Stimulated activated memory B cell treated with anti-CD40 and anti-IgM and Interleukin-4, amounts not matched to agents 10 μg/mL and 1 μg/mL and 100 μg/mL, for 72 hours (primary cell): ENCODE results near the gene SRSF4.

Source experiments
- ATAC-seq: fragments of 150-1000 bp; cut with Tn5 transposase; 2 replicates; pipeline ENCODE4 v1.10.0; 2021
- H3K27ac Mint-ChIP-seq: one replicate; pipeline ENCODE4 v1.8.0; 2022; ENCODE audit warnings: mild to moderate bottlenecking, mixed read lengths
- H3K27me3 Mint-ChIP-seq: one replicate; pipeline ENCODE4 v1.8.0; 2022; ENCODE audit warnings: mixed read lengths
- H3K36me3 Mint-ChIP-seq: one replicate; pipeline ENCODE4 v1.8.0; 2022; ENCODE audit warnings: mixed read lengths
- H3K4me1 Mint-ChIP-seq: one replicate; pipeline ENCODE4 v1.8.0; 2022; ENCODE audit warnings: mixed read lengths
- H3K4me3 Mint-ChIP-seq: one replicate; pipeline ENCODE4 v1.8.0; 2022; ENCODE audit warnings: mild to moderate bottlenecking, moderate library complexity, mixed read lengths
- H3K9me3 Mint-ChIP-seq: one replicate; pipeline ENCODE4 v1.8.0; 2022; ENCODE audit warnings: mixed read lengths

Gene SRSF4

DNA sequence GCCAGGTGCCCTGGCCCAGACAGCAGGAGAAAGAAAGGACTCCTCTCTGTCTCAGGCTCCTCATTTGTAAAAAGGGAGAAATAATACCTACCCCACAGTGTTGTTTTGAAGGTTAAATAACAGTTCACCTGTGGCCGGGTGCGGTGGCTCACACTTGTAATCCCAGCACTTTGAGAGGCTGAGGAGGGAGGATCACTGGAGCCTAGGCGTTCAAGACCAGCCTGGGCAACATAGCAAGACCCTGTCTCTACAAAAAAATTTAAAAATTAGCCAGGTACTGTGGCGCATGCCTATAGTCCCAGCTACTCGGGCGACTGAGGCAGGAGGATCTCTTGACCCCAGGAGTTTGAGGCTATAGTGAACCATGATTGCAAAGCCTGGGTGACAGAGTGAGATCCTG is 55.5 kb downstream of the SRSF4 start:
- Mint-ChIP-seq H3K9me3 (no peaks in the 10 kb centered on the region), H3K27me3 (peaks cover 39% of the 10 kb centered on the region), H3K27ac (peak overlapping the region; percentile 50), H3K4me3 (peak overlapping the region; percentile 71), H3K4me1 (peaks cover 21% of the 10 kb centered on the region), H3K36me3 (no peaks in the 10 kb centered on the region)
- no peak for ATAC-seq

DNA sequence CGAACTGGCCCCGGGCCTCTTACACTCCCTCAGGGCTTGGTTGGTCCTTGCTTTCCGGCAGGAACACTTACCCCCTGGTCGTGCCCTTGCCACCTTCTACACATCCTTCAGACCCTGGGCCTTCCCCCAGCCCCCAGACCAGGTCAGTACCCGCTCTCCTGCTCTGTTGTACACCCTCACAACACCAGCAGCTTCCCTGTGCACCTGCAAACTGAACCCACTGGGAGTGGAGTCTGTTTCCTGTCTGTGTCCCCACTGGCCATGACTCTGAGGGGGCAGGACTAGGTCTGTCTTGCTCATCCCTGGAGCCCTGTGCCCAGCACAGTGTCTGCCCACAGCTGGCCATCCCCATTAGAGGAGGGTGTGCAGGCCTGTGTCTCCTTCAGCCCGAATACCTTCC is 55.9 kb downstream of the SRSF4 start:
- H3K9me3 Mint-ChIP-seq: no peaks in the 10 kb centered on the region
- H3K36me3 Mint-ChIP-seq: no peaks in the 10 kb centered on the region
- peak overlapping the region; percentile 50 for H3K27ac Mint-ChIP-seq
- H3K27me3 Mint-ChIP-seq: peaks cover 39% of the 10 kb centered on the region
- peak overlapping the region; percentile 71 for H3K4me3 Mint-ChIP-seq
- no peak for ATAC-seq
- H3K4me1 Mint-ChIP-seq: peaks cover 21% of the 10 kb centered on the region

DNA sequence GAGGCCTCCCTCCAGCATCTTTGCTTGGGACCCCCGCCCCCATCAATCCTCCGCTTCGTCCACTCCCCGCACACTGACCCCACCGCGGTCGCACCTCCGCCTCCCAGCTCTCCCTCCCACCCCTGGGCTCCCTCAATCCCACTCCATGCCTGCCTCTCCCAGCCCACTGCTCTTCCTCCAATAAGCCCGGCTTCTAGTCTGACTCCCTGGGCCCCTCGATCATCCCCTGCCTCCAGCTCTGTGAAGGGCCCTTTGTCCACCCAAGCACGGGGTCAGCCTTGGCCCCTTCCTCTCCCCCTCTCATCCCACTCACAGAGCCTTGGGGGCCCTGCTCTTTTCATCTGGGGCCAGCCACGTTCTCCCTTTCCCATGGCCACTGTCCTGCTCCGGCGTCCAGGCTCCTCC is 56.5 kb downstream of the SRSF4 start:
- Mint-ChIP-seq H3K27ac (peak overlapping the region; percentile 50), H3K36me3 (no peaks in the 10 kb centered on the region), H3K9me3 (no peaks in the 10 kb centered on the region), H3K27me3 (peaks cover 35% of the 10 kb centered on the region), H3K4me1 (peaks cover 21% of the 10 kb centered on the region), H3K4me3 (peak overlapping the region; percentile 71)
- ATAC-seq: no peak

DNA sequence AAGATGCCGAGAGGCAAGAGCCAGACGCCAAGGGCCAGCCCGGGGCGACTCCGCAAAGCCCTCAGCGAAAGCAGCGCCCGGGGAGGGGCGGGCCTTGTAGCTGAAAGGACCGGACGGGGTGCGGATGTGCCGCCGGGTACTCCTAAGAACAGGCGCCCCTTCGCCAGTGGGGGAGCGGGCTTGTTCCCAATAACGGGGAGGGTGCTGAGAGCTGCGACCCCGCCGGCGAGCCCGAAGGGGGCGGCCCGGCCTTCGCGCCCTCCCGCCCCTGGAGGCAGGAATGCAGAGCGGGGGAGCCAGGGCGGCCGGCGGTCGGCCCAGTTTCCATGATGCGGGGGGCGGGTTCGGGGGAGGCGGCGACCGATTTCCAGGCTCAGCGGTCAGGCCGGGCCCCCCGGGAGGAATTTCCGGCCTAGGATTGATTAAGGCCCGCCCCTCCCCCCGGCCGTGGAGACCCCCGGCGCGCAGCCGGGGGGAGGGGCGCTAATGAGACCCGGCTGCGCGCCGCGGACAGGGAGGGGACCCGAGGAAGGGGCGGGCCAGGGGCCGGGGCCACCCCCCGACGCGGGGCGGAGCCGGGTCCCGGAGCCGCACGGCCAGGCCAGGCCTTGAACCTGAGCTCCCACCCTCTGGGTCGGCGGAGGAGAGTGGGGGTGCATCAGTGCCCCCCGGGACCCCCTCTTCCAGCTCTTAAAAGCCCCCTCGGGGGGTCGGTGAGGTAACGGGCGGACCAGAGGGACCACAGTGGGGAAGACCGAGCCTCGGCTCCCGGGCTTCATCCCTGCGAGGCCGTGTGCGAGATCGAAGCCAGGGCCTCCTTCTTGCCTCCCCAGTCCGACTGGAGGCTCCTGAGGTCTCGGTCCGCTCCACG is 57.1 kb downstream of the SRSF4 start:
- peak; percentile 67 for ATAC-seq
- peaks cover 30% of the 10 kb centered on the region for H3K27me3 Mint-ChIP-seq
- H3K9me3 Mint-ChIP-seq: no peaks in the 10 kb centered on the region
- no peaks in the 10 kb centered on the region for H3K36me3 Mint-ChIP-seq
- peaks cover 21% of the 10 kb centered on the region for H3K4me1 Mint-ChIP-seq
- H3K27ac Mint-ChIP-seq: peak overlapping the region; percentile 50
- peak overlapping the region; percentile 83 for H3K4me3 Mint-ChIP-seq

DNA sequence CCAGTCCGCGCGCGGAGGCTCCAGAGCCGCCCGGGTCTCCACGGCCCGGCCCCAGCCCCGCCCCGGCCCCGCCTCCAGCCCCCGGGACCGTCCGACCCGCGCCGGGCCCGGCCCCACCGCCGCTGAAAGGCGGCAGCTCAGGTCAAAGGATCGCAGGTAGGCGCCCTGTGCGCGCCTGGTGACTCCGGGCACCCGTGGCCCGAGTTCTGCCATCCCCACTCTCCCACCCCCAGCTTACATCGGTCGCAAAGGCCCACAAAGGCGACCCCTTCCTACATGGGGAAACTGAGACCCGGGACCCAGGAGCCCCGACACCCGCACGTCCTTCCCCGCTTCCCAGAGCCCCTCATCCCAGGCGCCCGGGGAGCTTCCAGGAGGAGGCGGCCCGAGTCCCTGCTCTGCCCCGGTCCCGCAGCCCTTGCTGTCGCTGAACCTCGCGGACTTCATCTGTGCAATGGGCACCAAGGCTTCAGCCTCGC is 57.8 kb downstream of the SRSF4 start, which contains the start of gene TMEM200B:
Gene TMEM200B, minus strand, starts transcription at position 17 of the 479 bp plus-strand sequence. CDS start 2,075 bp downstream, outside the sequence.
- H3K27me3 Mint-ChIP-seq: peaks cover 30% of the 10 kb centered on the region
- H3K36me3 Mint-ChIP-seq: peaks cover 2% of the 10 kb centered on the region
- H3K9me3 Mint-ChIP-seq: no peaks in the 10 kb centered on the region
- peak within 1 kb of the TSS; percentile 83 for H3K4me3 Mint-ChIP-seq
- H3K4me1 Mint-ChIP-seq: peaks cover 21% of the 10 kb centered on the region
- H3K27ac Mint-ChIP-seq: peak within 1 kb of the TSS; percentile 49
- ATAC-seq: peak; percentile 35

DNA sequence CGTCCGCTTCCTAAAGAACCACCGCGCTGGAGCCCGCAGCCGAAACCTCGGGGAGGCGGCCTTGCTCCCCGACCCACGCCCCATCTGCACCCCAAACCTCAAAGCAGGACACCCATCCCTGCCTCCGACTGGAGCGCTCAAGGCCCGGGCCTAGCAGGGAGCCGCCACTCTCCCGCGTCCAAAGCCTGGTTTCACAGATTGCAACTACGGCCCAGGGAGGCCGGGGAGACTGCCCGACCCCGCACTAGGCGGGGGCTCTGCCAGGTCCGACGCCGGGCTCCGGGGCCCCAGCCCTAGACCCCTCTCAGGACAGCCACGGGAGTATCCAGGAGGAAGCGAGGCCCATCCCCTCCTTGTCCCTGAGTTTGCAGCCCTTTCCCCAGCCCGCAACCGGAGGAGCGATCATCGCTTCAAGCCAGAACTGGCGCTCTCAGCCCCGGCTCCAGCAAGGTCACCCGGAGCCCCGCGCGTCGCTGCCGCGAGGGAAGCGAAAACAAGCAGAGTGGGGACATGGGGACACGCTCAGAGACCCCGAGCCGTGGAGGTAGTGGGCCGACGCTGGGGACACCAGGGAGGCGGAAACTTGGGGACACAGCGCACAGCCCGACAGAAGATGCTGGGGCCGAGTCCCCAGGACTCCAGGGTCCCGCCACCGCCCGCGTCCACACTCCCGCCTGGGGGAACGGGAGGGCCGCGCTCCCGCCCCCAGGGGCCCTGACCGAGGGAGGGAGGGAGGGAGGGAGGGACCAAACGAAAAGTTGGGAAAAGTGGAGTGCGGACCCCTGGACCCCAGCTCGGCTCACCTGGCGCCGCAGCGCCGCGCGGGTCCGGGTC is 58.4 kb downstream of the SRSF4 start:
- H3K4me3 Mint-ChIP-seq: peak overlapping the region; percentile 72
- H3K27me3 Mint-ChIP-seq: peaks cover 30% of the 10 kb centered on the region
- H3K36me3 Mint-ChIP-seq: peaks cover 9% of the 10 kb centered on the region
- peak; percentile 1 for ATAC-seq
- no peak overlapping the region for H3K27ac Mint-ChIP-seq
- H3K4me1 Mint-ChIP-seq: peaks cover 21% of the 10 kb centered on the region
- no peaks in the 10 kb centered on the region for H3K9me3 Mint-ChIP-seq

DNA sequence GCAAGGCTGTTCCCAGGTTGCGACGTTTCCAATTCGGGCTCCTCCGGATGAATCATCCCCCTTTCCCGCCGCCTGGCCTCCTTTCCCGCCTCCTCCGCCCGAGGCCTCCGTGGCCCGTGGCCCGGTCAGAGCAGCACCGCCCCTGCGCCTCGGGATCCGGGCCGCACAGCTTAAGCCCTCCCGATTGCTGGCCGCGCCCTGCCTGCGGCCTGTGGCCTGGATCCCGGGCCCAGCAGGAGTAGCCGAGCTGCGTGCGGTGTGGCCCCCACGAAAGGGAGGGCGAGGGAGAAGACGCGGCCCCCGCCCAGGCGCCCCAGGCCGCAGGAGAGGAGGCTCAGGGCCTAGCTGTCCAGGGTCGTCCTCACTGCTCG is 59.0 kb downstream of the SRSF4 start:
- Mint-ChIP-seq H3K27ac (no peak overlapping the region), H3K4me3 (peak overlapping the region; percentile 56)

DNA sequence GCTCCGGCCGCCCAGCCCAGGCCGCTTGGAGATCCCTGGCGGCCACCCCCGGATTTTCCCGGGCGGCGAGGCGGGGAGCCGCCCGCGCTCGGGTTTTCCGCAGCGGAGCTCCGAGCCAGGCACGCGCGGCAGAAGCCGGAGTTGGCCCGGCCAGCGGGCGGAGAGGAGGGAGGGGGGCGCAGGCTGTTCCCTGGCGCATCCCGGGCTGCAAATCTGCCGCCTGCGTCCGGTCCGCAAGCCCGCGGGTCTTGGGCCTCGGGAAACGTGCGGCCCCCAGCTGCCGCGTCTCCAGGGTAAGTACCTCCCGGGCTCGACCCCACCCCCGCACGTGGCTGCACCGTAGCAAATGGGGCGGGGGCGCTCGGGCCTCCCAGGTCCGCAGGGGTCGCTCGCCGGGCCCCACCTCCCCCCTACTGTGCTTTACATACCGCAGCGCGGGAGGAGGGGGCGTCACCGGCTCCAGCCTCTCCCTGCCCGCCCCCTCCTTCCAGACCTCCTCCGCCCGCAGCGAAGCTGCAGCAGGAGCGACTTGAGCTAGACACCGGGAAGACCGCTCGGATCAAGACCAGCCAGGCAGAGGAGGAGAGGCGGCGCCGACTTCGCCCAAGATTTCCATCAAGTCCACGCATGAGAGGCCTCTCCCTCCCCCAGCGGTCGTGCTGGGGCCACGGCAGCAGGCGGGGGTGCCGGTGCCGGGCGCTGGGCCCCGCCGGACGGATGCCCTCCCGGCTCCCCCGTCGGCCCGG is 59.6 kb downstream of the SRSF4 start:
- Mint-ChIP-seq H3K27me3 (peaks cover 30% of the 10 kb centered on the region), H3K36me3 (peaks cover 18% of the 10 kb centered on the region), H3K4me1 (peaks cover 21% of the 10 kb centered on the region), H3K9me3 (no peaks in the 10 kb centered on the region), H3K27ac (no peak overlapping the region), H3K4me3 (peak overlapping the region; percentile 53)
- ATAC-seq: no peak

More for the DNA sequence above, 59.0 kb downstream of the SRSF4 start:
- Mint-ChIP-seq H3K27me3 (peaks cover 30% of the 10 kb centered on the region), H3K9me3 (no peaks in the 10 kb centered on the region), H3K36me3 (peaks cover 12% of the 10 kb centered on the region), H3K4me1 (peaks cover 21% of the 10 kb centered on the region)
- ATAC-seq: no peak

DNA sequence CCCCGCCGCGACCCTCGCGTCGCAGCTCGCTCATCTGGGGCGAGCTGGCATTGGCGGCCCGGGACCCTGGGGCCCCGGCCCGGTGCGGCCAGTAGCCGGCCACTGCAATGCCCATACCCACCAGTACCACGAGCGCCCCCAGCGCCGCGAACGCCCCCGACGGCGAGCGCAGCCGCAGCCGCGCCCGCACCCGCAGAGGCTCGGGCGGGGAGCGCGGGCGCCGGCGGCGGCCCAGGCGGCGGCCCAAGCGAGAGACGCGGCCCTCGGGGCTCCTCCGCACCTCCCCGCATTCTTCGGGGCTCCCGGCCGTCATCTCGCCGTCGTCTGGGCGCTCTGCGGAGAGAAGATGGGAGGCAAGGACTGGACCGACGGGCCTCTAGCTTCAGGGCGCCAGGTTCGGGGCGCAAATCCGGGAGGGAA is 60.2 kb downstream of the SRSF4 start:
- Mint-ChIP-seq H3K9me3 (no peaks in the 10 kb centered on the region), H3K4me3 (no peak overlapping the region), H3K36me3 (peaks cover 22% of the 10 kb centered on the region), H3K27ac (no peak overlapping the region), H3K4me1 (peaks cover 21% of the 10 kb centered on the region), H3K27me3 (peaks cover 30% of the 10 kb centered on the region)
- ATAC-seq: no peak

DNA sequence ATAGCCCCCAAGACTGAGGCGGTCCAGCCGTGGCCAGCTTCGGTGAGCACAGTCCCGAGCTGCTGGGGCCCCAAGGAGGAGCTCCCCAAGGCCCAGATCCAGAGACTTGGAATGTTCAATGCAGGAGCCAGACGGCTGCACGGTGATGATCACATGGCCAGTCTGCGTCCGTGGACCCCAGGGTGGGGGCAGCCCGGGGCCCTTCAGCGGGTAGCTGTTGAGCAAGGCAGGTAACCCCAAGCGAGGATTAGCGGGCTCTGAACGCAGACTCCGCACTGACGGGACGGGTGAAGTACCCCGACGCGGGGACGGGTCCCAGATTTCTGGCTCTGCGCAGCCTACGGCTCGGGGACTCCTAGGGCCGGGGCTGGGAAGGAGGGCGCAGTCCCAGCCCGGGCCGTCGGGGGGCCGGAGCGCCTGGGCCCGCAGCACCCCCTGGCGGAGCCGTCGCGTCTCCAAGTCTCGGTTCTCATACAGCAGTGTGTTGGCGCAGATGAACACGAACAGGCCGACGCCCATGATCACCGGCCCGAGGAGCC is 60.7 kb downstream of the SRSF4 start:
- H3K4me3 Mint-ChIP-seq: no peak overlapping the region
- peaks cover 20% of the 10 kb centered on the region for H3K4me1 Mint-ChIP-seq
- H3K27me3 Mint-ChIP-seq: peaks cover 26% of the 10 kb centered on the region
- peak; percentile 69 for ATAC-seq
- H3K9me3 Mint-ChIP-seq: no peaks in the 10 kb centered on the region
- peaks cover 27% of the 10 kb centered on the region for H3K36me3 Mint-ChIP-seq
- no peak overlapping the region for H3K27ac Mint-ChIP-seq

DNA sequence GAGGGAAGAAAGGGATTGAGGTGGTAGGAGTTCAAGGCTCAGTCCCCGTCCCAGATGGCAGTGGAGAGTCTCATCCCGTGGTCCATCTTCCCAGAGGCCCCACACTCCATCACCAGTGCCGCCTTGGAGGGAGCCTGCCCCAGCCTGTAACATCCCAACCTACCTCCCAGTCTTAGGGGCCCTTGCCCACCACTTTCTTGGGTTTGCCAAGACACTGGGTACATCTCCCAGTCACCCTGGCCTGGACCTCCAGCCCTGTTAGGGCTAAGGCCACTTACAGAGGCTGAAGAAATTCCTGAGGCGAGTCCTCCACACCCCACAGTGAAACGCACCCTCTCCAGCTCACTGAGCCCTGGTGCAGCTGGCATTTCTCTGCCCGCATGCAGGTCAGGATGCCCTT is 61.3 kb downstream of the SRSF4 start:
- Mint-ChIP-seq H3K4me1 (peaks cover 13% of the 10 kb centered on the region), H3K27me3 (peaks cover 20% of the 10 kb centered on the region), H3K27ac (no peak overlapping the region), H3K36me3 (peaks cover 34% of the 10 kb centered on the region), H3K9me3 (no peaks in the 10 kb centered on the region), H3K4me3 (no peak overlapping the region)
- ATAC-seq: no peak

DNA sequence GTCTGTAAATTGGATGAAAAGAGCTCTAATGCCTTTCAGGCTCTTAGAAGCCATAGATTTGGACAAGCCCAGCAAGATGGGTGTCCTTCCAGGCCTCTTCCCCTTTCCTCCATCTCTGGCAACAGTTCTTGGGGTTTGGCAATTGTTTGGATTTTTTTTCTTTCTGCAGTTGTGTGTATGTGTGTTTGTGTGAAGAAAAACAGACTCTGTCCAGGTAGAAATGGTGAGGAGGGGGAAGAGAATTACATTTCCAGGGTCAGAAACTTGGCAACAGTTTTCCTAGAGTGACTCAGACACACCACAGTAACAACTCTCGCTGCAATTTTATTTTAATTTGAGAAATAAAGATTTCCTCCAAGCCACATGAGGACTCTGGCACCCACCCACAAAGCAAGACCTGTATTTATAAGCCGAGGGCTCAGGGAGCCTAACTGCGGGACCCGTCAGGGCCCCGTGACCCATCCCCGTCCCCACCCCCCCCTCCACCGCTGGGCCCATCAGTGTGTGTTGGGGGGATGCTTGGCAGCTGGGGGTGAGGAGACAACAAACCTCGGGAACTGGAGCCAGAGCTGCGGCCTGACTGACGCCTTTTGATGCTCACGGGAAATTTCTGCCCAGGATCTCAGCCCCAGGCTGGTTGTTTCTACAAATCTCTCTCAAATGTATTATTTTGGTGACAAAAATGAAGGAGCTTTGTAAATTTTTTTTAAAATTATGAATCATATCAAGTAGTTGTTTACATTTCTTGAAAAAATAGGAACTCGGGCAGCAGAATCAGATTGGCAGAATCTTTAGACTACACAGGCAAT is 62.4 kb downstream of the SRSF4 start:
- no peak for ATAC-seq
- Mint-ChIP-seq H3K27me3 (peaks cover 14% of the 10 kb centered on the region), H3K9me3 (no peaks in the 10 kb centered on the region), H3K4me3 (no peak overlapping the region), H3K27ac (no peak overlapping the region), H3K4me1 (peaks cover 10% of the 10 kb centered on the region), H3K36me3 (peaks cover 40% of the 10 kb centered on the region)

DNA sequence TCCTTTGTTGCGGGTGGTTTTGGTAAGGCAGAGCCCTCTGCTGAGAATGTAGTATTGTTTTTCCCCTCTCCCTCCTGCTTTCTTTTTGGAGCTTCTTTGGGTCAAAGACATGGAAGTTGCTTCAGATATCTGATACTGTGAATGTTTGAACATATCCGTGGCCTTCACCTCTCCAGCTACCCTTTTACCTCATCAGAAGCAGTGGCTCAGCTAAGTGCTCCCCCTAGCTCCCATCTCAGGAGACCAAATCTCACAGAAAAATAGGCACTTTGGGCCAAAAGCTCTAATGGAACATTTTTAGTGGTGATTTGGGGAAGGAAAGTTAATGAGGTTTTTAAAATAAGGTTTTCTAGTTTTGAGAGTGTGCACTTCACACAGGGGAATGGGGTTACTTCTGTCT is 64.3 kb downstream of the SRSF4 start:
- no peaks in the 10 kb centered on the region for H3K9me3 Mint-ChIP-seq
- H3K4me1 Mint-ChIP-seq: no peaks in the 10 kb centered on the region
- peaks cover 58% of the 10 kb centered on the region for H3K36me3 Mint-ChIP-seq
- ATAC-seq: no peak
- no peak overlapping the region for H3K27ac Mint-ChIP-seq
- no peak overlapping the region for H3K4me3 Mint-ChIP-seq
- peaks cover 1% of the 10 kb centered on the region for H3K27me3 Mint-ChIP-seq

DNA sequence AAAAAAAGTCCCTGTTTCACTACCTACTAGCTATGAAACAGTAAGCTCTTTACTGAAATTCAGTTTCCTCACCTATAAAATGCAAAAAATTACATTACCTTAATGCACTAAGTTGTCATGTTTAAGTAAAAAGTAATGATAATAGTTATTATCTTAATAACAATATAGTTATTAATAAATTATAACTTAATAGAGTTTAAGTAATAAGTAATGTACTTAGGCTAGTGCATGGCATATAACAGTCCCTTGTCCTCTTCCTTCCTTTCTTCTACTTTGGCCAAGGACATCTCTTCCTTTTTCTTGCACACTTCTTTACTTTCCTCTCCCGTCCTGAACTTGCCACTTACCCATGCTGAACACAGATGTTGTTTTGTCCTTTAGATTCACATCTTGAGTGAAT is 67.0 kb downstream of the SRSF4 start:
- no peaks in the 10 kb centered on the region for H3K27me3 Mint-ChIP-seq
- no peaks in the 10 kb centered on the region for H3K9me3 Mint-ChIP-seq
- no peak overlapping the region for H3K27ac Mint-ChIP-seq
- peaks cover 68% of the 10 kb centered on the region for H3K36me3 Mint-ChIP-seq
- no peaks in the 10 kb centered on the region for H3K4me1 Mint-ChIP-seq
- no peak for ATAC-seq
- no peak overlapping the region for H3K4me3 Mint-ChIP-seq
